NCI-H2171 (cell line): ENCODE data around the gene TMEM214.
A peak's percentile ranks its signal among the peaks of the same experiment; 100 is the strongest.
"Not testable (repeated sequence)": the region's sequence is repeated elsewhere in the genome, so short reads cannot be mapped to it uniquely, and the experiment has no call there.

Experiments used
- DNase-seq: peaks from one replicate; lab custom pipeline; 2025; lab: John Stamatoyannopoulos, UW

TMEM214 gene

GRCh38 chr2:27070653-27071276 is 38.0 kb downstream of the TMEM214 start:
- DNase-seq: no peak

- peak; percentile 94 for DNase-seq
Observed at GRCh38 chr2:27071277-27071989, 38.7 kb downstream of the TMEM214 start, which contains the start of gene OST4. OST4 (minus strand) TSS chr2:27071654.

DNA sequence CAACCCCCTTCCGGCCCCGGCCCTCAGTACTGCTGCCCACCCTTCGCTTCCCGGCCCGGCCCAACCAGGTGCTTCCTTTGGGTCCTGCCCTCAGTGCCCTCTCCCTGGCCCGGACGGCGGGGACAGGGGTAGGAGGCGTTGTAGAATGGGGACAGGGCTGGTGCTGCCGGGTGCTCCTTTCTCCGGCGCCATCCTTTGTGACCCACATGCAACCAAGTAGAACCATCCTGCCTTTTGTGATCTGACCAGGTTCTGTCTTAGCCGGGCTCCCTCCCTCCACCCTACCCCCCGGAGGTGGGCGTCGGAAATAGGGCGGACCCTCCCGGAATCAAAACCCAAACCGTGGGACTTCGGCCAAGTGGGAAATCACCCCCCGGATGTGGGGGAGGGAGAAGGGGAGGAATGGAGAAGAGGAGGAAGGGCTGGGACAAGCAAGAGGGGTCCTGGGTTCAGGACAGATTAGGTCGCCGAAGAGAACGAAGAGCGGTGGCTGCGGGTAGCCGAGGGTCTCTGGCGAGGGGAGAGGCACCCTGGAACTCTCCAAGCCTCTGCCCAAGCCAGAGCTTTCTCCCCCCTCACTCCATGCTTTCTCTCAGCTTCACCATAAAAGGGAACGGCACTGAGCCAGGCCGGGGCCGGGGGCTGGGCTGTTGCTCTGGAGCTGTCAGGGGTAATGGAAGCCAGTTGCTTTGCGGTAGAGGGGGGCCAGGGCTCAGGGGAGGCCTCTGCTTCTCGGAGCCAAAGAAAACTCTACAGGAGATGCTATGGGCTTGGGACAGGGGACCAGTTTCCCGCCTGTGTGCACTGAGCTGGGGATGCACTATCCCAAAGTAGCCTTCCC is 39.4 kb downstream of the TMEM214 start:
- no peak for DNase-seq

DNA sequence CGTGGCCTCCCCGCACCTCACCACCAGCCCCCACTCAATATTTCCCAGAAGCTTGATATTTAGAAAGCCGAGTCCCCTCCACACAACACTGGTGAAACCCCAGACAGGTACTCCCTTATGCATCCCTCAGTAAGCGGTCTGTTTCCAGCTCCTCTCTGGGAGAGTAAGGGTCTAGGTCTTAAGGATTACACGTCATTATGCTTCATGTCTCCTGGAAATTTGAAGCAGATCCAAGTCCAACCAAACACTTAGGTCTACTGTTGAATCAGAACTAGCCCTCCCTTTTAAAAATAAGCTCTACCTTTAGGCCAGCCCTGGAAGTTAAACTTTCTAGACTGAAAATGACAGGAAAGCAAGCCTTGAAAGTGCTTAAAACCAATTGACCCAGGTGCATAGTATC is 40.2 kb downstream of the TMEM214 start:
- no peak for DNase-seq

DNA sequence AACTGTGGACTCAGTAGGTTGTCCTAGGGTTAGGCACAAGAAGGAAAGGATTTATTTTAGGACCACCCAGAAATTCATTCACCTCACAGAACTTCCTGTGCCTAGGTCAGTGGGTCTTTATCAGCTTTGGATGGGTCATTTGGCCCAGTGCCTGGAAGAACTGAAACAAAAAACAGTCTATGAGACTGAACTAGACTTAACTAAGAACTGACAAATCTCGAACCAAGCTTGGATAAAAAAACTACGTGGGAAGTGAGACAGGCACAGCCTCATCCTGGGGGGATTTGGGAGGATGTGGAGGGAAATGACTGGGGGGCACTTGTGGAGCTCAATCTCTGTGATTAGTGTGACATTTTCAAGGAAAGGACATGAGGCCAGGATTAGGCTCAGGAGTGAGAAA is 41.0 kb downstream of the TMEM214 start:
- no peak for DNase-seq

- no peak for DNase-seq
Observed at GRCh38 chr2:27074738-27075565, 42.2 kb downstream of the TMEM214 start.

DNA sequence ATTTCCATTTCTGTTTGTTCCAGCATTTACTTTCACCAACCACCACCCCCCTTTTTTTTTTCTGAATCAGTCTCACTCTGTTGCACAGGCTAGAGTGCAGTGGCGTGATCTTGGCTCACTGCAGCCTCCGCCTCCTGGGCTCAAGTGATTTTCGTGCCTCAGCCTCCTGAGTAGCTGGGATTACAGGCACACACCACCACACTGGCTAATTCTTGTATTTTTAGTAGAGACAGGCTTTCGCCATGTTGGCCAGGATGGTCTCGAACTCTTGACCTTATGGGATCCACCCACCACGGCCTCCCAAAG is 42.8 kb downstream of the TMEM214 start:
- DNase-seq: not testable (repeated sequence)

DNA sequence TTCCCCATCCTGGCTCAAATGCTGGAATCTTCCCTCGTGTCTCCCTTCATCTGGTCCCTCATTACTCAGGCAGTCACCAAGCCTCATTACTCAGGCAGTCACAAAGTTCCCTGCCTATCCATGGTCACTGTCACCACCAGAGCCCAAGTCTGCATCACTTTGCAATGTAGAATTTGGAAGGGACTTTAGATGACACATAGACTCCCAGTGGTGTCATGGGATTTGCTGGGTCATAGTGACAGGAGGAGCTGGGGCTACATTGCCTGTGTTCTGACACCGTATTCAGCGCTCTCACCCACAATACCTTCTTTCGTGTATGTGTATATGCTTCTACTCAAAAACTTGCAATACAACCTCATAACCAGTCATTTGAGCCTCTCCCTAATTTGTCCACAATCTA is 43.6 kb downstream of the TMEM214 start:
- DNase-seq: no peak

DNA sequence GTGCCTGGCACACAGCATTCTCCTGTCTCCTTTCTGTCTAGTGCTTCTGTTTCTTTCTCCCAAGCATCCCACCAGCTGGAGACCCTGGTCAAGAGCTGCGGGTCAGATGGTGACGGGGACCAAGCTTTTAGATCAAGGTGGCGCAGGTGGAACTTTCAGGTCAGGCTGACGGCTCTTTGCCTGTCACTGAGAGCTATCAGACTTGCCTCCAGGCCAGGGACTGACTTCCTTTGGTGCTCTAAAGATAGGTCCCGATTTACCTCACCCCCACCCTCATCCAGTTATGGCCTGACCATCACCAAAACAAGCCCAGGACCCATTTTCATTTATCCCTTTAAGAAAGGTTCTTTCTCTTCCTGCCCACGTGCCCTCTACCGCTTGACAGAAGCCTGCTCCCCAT is 44.5 kb downstream of the TMEM214 start:
- no peak for DNase-seq

- DNase-seq: no peak
Observed at GRCh38 chr2:27078267-27079194, 45.8 kb downstream of the TMEM214 start, which contains the start of gene EMILIN1. EMILIN1 (plus strand) TSS chr2:27078615; CDS start chr2:27079066, 451 bp downstream.

GRCh38 chr2:27079233-27080139 is 46.7 kb downstream of the TMEM214 start:
- DNase-seq: no peak

DNA sequence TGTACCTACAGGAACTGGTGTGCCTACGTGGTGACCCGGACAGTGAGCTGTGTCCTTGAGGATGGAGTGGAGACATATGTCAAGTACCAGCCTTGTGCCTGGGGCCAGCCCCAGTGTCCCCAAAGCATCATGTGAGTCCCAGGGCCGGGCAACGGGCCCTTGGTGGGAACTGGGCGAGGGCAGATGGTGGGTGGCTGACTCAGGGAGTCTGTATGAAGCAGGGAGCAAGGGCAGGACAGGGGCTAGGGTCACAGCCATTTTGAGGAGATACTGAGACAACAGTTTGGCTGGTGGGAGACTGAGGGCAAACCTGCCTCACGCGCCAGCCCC is 47.3 kb downstream of the TMEM214 start:
- DNase-seq: no peak

DNA sequence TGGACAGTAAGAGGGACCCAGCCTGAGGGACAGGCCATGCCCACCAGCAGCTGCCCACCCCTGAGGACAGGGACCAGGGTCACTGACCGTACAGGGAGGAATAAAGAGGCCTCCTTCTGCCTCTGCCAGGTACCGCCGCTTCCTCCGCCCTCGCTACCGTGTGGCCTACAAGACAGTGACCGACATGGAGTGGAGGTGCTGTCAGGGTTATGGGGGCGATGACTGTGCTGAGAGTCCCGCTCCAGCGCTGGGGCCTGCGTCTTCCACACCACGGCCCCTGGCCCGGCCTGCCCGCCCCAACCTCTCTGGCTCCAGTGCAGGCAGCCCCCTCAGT is 47.8 kb downstream of the TMEM214 start:
- no peak for DNase-seq

- no peak for DNase-seq
Observed at GRCh38 chr2:27081984-27082772, 49.4 kb downstream of the TMEM214 start.

GRCh38 chr2:27082773-27083409 is 50.1 kb downstream of the TMEM214 start:
- no peak for DNase-seq

GRCh38 chr2:27083410-27084296 is 50.9 kb downstream of the TMEM214 start:
- no peak for DNase-seq

DNA sequence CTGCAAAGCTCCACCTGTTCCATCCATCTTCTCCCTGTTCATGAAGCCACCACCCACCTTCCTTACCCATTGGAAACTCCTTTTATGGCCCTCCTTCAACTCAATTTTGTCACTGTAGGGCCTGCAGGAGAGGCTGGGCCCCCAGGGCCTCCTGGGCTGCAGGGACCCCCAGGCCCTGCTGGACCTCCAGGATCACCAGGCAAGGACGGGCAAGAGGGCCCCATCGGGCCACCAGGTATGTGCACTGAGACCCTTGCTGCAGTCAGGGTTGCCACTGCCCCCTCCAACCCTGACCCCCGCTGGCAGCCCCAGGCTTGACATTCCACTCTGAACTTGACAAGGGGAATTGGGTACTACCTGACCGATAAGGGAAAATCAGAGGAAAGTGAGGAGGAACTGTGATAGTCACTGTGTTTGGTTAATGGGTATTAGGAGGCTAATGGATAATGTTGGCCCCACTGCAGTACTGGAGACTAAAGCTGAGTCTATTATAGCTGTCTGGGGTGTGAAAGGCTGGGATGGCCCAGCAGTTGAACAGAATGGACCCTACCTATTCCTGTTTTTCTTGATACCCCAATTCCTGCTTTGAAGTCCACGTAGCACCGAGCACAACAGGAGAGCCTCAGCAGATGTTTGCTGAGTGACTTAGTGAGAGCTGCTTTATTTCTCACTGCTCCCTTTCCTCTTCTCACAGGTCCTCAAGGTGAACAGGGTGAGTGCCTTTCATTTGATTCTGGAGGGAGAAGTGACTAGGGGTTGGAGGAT is 51.7 kb downstream of the TMEM214 start:
- no peak for DNase-seq
